BJ (cell line): ENCODE data around the gene FAM83C. TPM values are rescaled to one million over a fixed set of nuclear protein-coding genes. Genes with fewer than 3 reads are reported as not detected.

ENCODE experiments used
- CTCF ChIA-PET: fragments of 350-600 bp; formaldehyde crosslinking; extraction: SDS; loops from one replicate; lab custom pipeline; 2021; ENCODE audit warnings: antibody characterized with exemption, inconsistent platforms; lab: Yijun Ruan, JAX
- POLR2A ChIA-PET: fragments of 300-600 bp; sonication (Branson Sonifier 250); formaldehyde crosslinking; extraction: SDS; loops from one replicate; lab custom pipeline; 2021; ENCODE audit warnings: antibody characterized with exemption; lab: Charles Lee
- DNase-seq: peaks from one replicate; pipeline ENCODE4 v3.0.0-alpha.2; 2011; ENCODE audit warnings: low read depth
- H3K27me3 ChIP-seq: 2 replicates; pipeline ENCODE4 v1.6.0; 2011; ENCODE audit warnings: low read length; ENCODE audit not compliant: control insufficient read depth, insufficient read depth
- H3K36me3 ChIP-seq: 2 replicates; pipeline ENCODE4 v1.5.1; 2011; ENCODE audit warnings: low read length; ENCODE audit not compliant: control insufficient read depth, insufficient read depth
- H3K4me3 ChIP-seq: 2 replicates; pipeline ENCODE4 v1.5.1; 2011; ENCODE audit warnings: low read depth, mild to moderate bottlenecking, control low read depth, low read length
- CTCF ChIP-seq: IDR thresholded peaks from 2 replicates; pipeline ENCODE4 v1.5.1; 2011; ENCODE audit warnings: low read depth, mild to moderate bottlenecking, control low read depth, inconsistent platforms, low read length, moderate library complexity; ENCODE audit not compliant: insufficient read depth
- polyA plus RNA-seq: library from polyadenylated mRNA; depleted of rRNA; stranded (reverse); fragments of >200 nt; gene quantifications from 2 replicates; pipeline ENCODE4 v1.2.3, GENCODE V29; 2011; rRNA removed

The FAM83C gene
- polyA plus RNA-seq, 1 experiment: not detected

- DNase-seq: no peak
- no peaks in the 10 kb centered on the region for H3K27me3 ChIP-seq
- TF ChIP-seq CTCF: no peak
- no peak overlapping the region for H3K4me3 ChIP-seq
- CTCF ChIA-PET: interaction anchor here (0.8 kb wide), 1 partner anchor 28 kb away, joined by 4 read pairs; no protein-coding TSS in a partner anchor
- H3K36me3 ChIP-seq: no peaks in the 10 kb centered on the region
- POLR2A ChIA-PET: interaction anchor here (0.6 kb wide), 1 partner anchor 150 kb away, joined by 4 read pairs; no protein-coding TSS in a partner anchor
These were observed 52.0 kb downstream of the FAM83C start for GRCh38 chr20:35240083-35240810.

- no peak for DNase-seq
- Histone ChIP-seq H3K27me3 (no peaks in the 10 kb centered on the region), H3K36me3 (no peaks in the 10 kb centered on the region), H3K4me3 (no peak overlapping the region)
- ChIA-PET POLR2A (no interaction called here), CTCF (no interaction called here)
- no peak for TF ChIP-seq CTCF
These were observed 53.5 kb downstream of the FAM83C start for GRCh38 chr20:35238735-35239134.

- no peak overlapping the region for H3K4me3 ChIP-seq
- POLR2A ChIA-PET: no interaction called here
- no peaks in the 10 kb centered on the region for H3K27me3 ChIP-seq
- CTCF ChIA-PET: no interaction called here
- no peaks in the 10 kb centered on the region for H3K36me3 ChIP-seq
- no peak for DNase-seq
- TF ChIP-seq CTCF: no peak
These were observed 54.1 kb downstream of the FAM83C start for GRCh38 chr20:35238170-35238569.

GRCh38 chr20:35237486-35237885, 54.7 kb downstream of the FAM83C start:
- DNase-seq: peak; percentile 33
- Histone ChIP-seq H3K36me3 (no peaks in the 10 kb centered on the region), H3K4me3 (no peak overlapping the region), H3K27me3 (no peaks in the 10 kb centered on the region)
- TF ChIP-seq CTCF: no peak
- ChIA-PET POLR2A (no interaction called here), CTCF (no interaction called here)

- no peak for TF ChIP-seq CTCF
- Histone ChIP-seq H3K4me3 (no peak overlapping the region), H3K36me3 (no peaks in the 10 kb centered on the region), H3K27me3 (no peaks in the 10 kb centered on the region)
- CTCF ChIA-PET: interaction anchor here (1.5 kb wide), 1 partner anchor 34 kb away, joined by 3 read pairs; no protein-coding TSS in a partner anchor
- no peak for DNase-seq
- POLR2A ChIA-PET: no interaction called here
These were observed 56.3 kb downstream of the FAM83C start for GRCh38 chr20:35235881-35236280.

Other genes starting within 250 kb of the FAM83C start
- 95.9 and 111 TPM in 2 replicates for gene TRPC4AP, start 199.6 kb downstream of the FAM83C start, polyA plus RNA-seq
- 17.7 and 24.7 TPM in 2 replicates for gene EDEM2, start 145.1 kb downstream of the FAM83C start, polyA plus RNA-seq
- 28.0 and 32.8 TPM in 2 replicates for gene PROCR, start 120.4 kb downstream of the FAM83C start, polyA plus RNA-seq
- 1.5 and 2.3 TPM in 2 replicates for gene MMP24, start 65.7 kb downstream of the FAM83C start, polyA plus RNA-seq
- 45.4 and 47.6 TPM in 2 replicates for gene MMP24OS, start 14.3 kb downstream of the FAM83C start, polyA plus RNA-seq
- gene EIF6, start 7.7 kb downstream of the FAM83C start, polyA plus RNA-seq: 182 and 261 TPM in 2 replicates
- 44.2 and 45.9 TPM in 2 replicates for gene UQCC1, start 119.5 kb upstream of the FAM83C start, polyA plus RNA-seq
- 7.6 and 10.9 TPM in 2 replicates for gene GDF5, start 145.8 kb upstream of the FAM83C start, polyA plus RNA-seq
- gene CEP250, start 163.2 kb upstream of the FAM83C start, polyA plus RNA-seq: 6.6 and 7.9 TPM in 2 replicates
- not detected in 2 replicates for gene C20orf173, start 237.2 kb upstream of the FAM83C start, polyA plus RNA-seq
- 567 and 917 TPM in 2 replicates for gene ERGIC3, start 249.7 kb upstream of the FAM83C start, polyA plus RNA-seq